ENCODE results near the gene TRAK1.

TRAK1 gene

GRCh38 chr3:42067326-42067725 is 23.8 kb upstream of the TRAK1 start:
- peak in 1 of 2 experiments; percentile 21 for DNase-seq

GRCh38 chr3:42068303-42069088 is 22.7 kb upstream of the TRAK1 start:
- no peak for DNase-seq

- no peak for DNase-seq
Observed at GRCh38 chr3:42070089-42070488, 21.1 kb upstream of the TRAK1 start.

GRCh38 chr3:42070524-42070923 is 20.6 kb upstream of the TRAK1 start:
- no peak for DNase-seq

- DNase-seq = peak; percentile 26 to 82
Observed at GRCh38 chr3:42071904-42072812, 19.0 kb upstream of the TRAK1 start.

- no peak for DNase-seq
Observed at GRCh38 chr3:42072831-42073301, 18.3 kb upstream of the TRAK1 start.

- DNase-seq = no peak
Observed at GRCh38 chr3:42077785-42078184, 13.4 kb upstream of the TRAK1 start.

- no peak for DNase-seq
Observed at GRCh38 chr3:42078677-42079076, 12.5 kb upstream of the TRAK1 start.

- DNase-seq = no peak
Observed at GRCh38 chr3:42079701-42080452, 11.3 kb upstream of the TRAK1 start.

GRCh38 chr3:42080453-42080872 is 10.7 kb upstream of the TRAK1 start:
- peak; percentile 43 to 88 for DNase-seq

GRCh38 chr3:42081838-42082473 is 9.2 kb upstream of the TRAK1 start:
- DNase-seq = no peak

GRCh38 chr3:42084586-42084985 is 6.6 kb upstream of the TRAK1 start:
- DNase-seq = no peak

GRCh38 chr3:42085641-42086376 is 5.3 kb upstream of the TRAK1 start:
- no peak for DNase-seq

- no peak for DNase-seq
Observed at GRCh38 chr3:42088803-42089530, 2.2 kb upstream of the TRAK1 start.

GRCh38 chr3:42092006-42092405 is 849 bp downstream of the TRAK1 start:
- DNase-seq = no peak

- no peak for DNase-seq
Observed at GRCh38 chr3:42094128-42094527, 3.0 kb downstream of the TRAK1 start.

- no peak for DNase-seq
Observed at GRCh38 chr3:42094691-42095391, 3.7 kb downstream of the TRAK1 start.

- no peak for DNase-seq
Observed at GRCh38 chr3:42095540-42095939, 4.4 kb downstream of the TRAK1 start.

GRCh38 chr3:42096796-42097565 is 5.8 kb downstream of the TRAK1 start:
- no peak for DNase-seq

- no peak for DNase-seq
Observed at GRCh38 chr3:42097566-42097946, 6.4 kb downstream of the TRAK1 start.
